Tibial artery (tissue), 4 donors: ENCODE measurements around the gene PTPRN2.
"Not testable (repeated sequence)": the region's sequence is repeated elsewhere in the genome, so short reads cannot be mapped to it uniquely, and the experiment has no call there.

Source experiments
- DNase-seq, 2 donors: peaks; one replicate each; pipeline ENCODE4 v3.0.0-alpha.2; 2019
- H3K27ac ChIP-seq, 2 donors: fragments of 200-600 bp; sonication (generic) in 1 of 2; 1 replicate in 1 of 2; 2 replicates in 1 of 2; pipeline ENCODE4 v1.5.1; 2018 to 2019; ENCODE audit warnings: mild to moderate bottlenecking in 1 of 2
- H3K27me3 ChIP-seq, 2 donors: fragments of 200-600 bp; sonication (generic) in 1 of 2; one replicate each; pipeline versions ENCODE4 v1.5.1 to v1.6.0; 2016 to 2019
- H3K36me3 ChIP-seq, 3 donors: fragments of 200-600 bp; sonication (generic) in 2 of 3; one replicate each; pipeline ENCODE4 v1.5.1; 2016 to 2019; ENCODE audit warnings: mild to moderate bottlenecking in 2 of 3
- H3K4me1 ChIP-seq, 4 donors: fragments of 200-600 bp; sonication (generic) in 2 of 4; 1 replicate in 3 of 4; 2 replicates in 1 of 4; pipeline ENCODE4 v1.5.1; 2016 to 2019
- H3K4me3 ChIP-seq, 2 donors: fragments of 200-600 bp; sonication (generic) in 1 of 2; 1 replicate in 1 of 2; 2 replicates in 1 of 2; pipeline ENCODE4 v1.5.1; 2018 to 2019; ENCODE audit warnings: mild to moderate bottlenecking in 2 of 2
- H3K9me3 ChIP-seq, 3 donors: fragments of 200-600 bp; sonication (generic) in 1 of 3; one replicate each; pipeline ENCODE4 v1.5.1; 2016 to 2019
- intact Hi-C: fragments of 100-400 bp; cut with DNase I; formaldehyde crosslinking; loops from one replicate; pipeline ENCODE4 v1.15.0; 2023; ENCODE audit warnings: low total_unique reads
- TF ChIP-seq, protein P1 (sequence below), 2 experiments: fragments of 200-600 bp in 1 of 2; fragments of 450-650 bp in 1 of 2; IDR thresholded peaks; one replicate each; pipeline ENCODE4 v1.5.1; 2017 to 2019; ENCODE audit warnings: antibody characterized with exemption in 2 of 2, mild to moderate bottlenecking in 1 of 2, moderate library complexity in 1 of 2

The PTPRN2 gene

GRCh38 chr7:157941210-157941609 lies 646.4 kb downstream of the PTPRN2 start:
- Histone ChIP-seq H3K4me3 (no peak overlapping the region), H3K9me3 (peaks cover 0 to 5% (median 0%) of the 10 kb centered on the region in 3 donors), H3K4me1 (no peaks in the 10 kb centered on the region), H3K36me3 (no peaks in the 10 kb centered on the region), H3K27me3 (peaks cover 0 to 5% of the 10 kb centered on the region in 2 donors), H3K27ac (no peak overlapping the region)
- intact Hi-C loops, result no loop called here
- no peak for DNase-seq
- TF ChIP-seq, protein P1, sequence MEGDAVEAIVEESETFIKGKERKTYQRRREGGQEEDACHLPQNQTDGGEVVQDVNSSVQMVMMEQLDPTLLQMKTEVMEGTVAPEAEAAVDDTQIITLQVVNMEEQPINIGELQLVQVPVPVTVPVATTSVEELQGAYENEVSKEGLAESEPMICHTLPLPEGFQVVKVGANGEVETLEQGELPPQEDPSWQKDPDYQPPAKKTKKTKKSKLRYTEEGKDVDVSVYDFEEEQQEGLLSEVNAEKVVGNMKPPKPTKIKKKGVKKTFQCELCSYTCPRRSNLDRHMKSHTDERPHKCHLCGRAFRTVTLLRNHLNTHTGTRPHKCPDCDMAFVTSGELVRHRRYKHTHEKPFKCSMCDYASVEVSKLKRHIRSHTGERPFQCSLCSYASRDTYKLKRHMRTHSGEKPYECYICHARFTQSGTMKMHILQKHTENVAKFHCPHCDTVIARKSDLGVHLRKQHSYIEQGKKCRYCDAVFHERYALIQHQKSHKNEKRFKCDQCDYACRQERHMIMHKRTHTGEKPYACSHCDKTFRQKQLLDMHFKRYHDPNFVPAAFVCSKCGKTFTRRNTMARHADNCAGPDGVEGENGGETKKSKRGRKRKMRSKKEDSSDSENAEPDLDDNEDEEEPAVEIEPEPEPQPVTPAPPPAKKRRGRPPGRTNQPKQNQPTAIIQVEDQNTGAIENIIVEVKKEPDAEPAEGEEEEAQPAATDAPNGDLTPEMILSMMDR (IDR thresholded peaks at IDR 0.05), result no peak

DNA sequence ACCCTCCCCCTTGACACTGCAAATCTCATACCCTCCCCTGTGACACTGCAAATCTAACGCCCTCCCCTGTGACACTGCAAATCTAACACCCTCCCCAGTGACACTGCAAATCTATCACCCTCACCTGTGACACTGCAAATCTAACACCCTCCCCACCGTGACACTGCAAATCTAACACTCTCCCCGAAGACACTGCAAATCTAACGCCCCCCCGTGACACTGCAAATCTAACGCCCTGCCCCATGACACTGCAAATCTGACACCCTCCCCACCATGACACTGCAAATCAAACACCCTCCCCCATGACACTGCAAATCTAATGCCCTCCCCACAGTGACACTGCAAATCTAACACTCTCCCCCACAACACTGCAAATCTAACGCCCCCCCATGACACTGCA lies 647.1 kb downstream of the PTPRN2 start:
- intact Hi-C loops, result no loop called here
- H3K9me3 ChIP-seq, result no peaks in the 10 kb centered on the region
- H3K4me1 ChIP-seq, result no peaks in the 10 kb centered on the region
- TF ChIP-seq, protein P1 (IDR thresholded peaks at IDR 0.05), result no peak
- no peaks in the 10 kb centered on the region for H3K36me3 ChIP-seq
- no peak overlapping the region for H3K27ac ChIP-seq
- peaks cover 0 to 5% of the 10 kb centered on the region in 2 donors for H3K27me3 ChIP-seq
- no peak overlapping the region for H3K4me3 ChIP-seq
- DNase-seq, result no peak

DNA sequence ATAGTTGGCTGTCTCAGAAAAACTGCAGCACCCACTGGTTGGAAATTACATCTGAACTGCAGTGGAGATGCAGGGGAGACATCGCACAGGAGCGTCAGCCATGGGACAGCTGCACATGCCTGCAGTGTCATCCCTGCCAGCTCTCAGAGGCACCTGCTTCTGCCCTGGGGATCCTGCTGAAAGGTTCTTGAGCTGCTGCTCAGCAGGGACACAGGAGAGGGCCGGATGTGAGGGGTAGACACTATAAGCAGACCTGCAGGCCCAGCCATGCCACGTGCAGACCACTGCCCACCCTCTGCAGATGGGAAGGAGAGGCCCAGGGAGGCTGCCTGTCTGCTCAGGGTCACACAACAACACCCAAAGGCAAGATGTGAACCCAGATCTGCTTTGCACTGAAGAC lies 649.4 kb downstream of the PTPRN2 start:
- Histone ChIP-seq H3K27ac (no peak overlapping the region), H3K9me3 (peaks cover 0 to 9% (median 0%) of the 10 kb centered on the region in 3 donors), H3K4me1 (no peaks in the 10 kb centered on the region), H3K27me3 (peaks cover 0 to 2% of the 10 kb centered on the region in 2 donors), H3K4me3 (no peak overlapping the region), H3K36me3 (no peaks in the 10 kb centered on the region)
- DNase-seq, result no peak
- intact Hi-C loops, result no loop called here
- TF ChIP-seq, protein P1 (IDR thresholded peaks at IDR 0.05), result no peak

DNA sequence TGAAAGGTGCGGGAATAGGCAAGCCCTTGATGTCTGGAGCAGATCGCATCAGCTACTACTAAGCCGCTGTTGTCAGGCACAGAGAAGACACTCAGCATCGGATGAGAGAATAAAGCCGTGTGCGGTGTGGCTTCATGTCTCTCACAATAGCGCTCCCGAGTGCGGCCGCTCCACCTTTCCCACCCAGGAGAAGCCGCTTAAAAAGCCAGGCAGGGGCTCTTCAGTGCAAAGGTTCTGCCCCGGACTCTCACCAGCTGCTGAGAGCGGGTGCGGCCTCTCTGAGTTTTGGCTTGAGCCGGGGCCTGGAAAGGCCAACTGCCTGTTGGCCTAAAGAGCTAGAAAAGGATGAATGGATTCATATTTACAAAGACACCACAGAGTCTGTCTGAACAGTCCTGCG lies 650.2 kb downstream of the PTPRN2 start:
- peaks cover 2 to 9% (median 5%) of the 10 kb centered on the region in 3 donors for H3K9me3 ChIP-seq
- no peaks in the 10 kb centered on the region for H3K27me3 ChIP-seq
- no peak overlapping the region for H3K4me3 ChIP-seq
- DNase-seq, result no peak
- H3K36me3 ChIP-seq, result no peaks in the 10 kb centered on the region
- no peaks in the 10 kb centered on the region for H3K4me1 ChIP-seq
- no peak overlapping the region for H3K27ac ChIP-seq
- intact Hi-C loops, result no loop called here
- TF ChIP-seq, protein P1 (IDR thresholded peaks at IDR 0.05), result no peak

DNA sequence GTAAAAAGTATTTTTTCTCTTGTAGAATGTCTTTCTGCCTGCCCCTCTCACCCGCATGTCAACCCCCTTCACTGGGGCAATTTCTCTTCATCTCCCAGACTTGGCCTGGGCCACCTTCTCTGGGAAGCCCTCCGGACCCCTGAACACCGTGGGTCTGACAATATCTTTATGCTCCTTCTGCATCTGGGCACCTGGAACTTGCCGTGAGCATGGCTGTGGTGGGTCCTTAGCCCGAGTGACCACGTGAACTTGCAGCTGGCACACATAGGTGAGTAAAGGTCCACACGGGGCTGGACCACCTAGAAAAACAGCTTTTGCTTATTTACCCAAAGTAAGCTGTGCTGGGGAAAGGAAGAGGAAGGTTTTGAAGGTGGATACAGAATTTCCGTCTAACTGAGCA lies 650.6 kb downstream of the PTPRN2 start:
- intact Hi-C loops, result no loop called here
- no peak for DNase-seq
- no peak overlapping the region for H3K27ac ChIP-seq
- H3K4me1 ChIP-seq, result no peaks in the 10 kb centered on the region
- H3K4me3 ChIP-seq, result no peak overlapping the region
- TF ChIP-seq, protein P1 (IDR thresholded peaks at IDR 0.05), result no peak
- H3K27me3 ChIP-seq, result no peaks in the 10 kb centered on the region
- peaks cover 2 to 9% (median 6%) of the 10 kb centered on the region in 3 donors for H3K9me3 ChIP-seq
- no peaks in the 10 kb centered on the region for H3K36me3 ChIP-seq

- H3K9me3 ChIP-seq, intact Hi-C loops, H3K36me3 ChIP-seq, DNase-seq, H3K4me1 ChIP-seq, H3K27ac ChIP-seq, H3K27me3 ChIP-seq, H3K4me3 ChIP-seq: not testable (repeated sequence)
Observed at GRCh38 chr7:157935721-157936120, 651.9 kb downstream of the PTPRN2 start.

DNA sequence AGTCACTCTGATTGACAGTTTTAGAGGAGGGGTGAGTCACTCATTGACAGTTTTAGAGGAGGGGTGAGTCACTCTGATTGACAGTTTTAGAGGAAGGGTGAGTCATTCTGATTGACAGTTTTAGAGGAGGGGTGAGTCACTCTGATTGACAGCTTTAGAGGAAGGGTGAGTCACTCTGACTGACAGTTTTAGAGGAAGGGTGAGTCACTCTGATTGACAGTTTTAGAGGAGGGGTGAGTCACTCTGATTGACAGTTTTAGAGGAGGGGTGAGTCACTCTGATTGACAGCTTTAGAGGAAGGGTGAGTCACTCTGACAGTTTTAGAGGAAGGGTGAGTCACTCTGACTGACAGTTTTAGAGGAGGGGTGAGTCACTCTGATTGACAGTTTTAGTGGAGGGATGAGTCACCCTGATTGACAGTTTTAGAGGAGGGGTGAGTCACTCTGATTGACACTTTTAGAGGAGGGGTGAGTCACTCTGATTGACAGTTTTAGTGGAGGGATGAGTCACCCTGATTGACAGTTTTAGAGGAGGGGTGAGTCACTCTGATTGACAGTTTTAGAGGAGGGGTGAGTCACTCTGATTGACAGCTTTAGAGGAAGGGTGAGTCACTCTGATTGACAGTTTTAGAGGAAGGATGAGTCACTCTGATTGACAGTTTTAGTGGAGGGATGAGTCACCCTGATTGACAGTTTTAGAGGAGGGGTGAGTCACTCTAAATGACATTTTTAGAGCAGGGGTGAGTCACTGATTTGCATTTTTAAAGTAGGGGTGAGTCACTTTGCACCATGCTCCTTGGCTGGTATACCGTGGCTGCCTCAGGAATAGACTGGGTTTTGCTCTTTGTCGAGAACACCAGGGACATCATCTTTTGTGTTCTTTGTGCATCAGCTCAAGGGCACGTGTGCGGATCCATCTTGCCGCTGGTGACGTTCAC lies 654.1 kb downstream of the PTPRN2 start:
- H3K4me1 ChIP-seq, DNase-seq, H3K36me3 ChIP-seq, H3K4me3 ChIP-seq, H3K27me3 ChIP-seq, H3K27ac ChIP-seq, intact Hi-C loops, H3K9me3 ChIP-seq: not testable (repeated sequence)
